ENCODE data around the gene SH3BP4.

GRCh38 chr2:234990300-234990699 is 38.5 kb downstream of the SH3BP4 start:
- TF ChIP-seq SIN3A (IDR thresholded peaks at IDR 0.05; ENCODE audit: borderline replicate concordance, insufficient read depth, low read length): no peak
- TF ChIP-seq POLR2AphosphoS5 (IDR thresholded peaks at IDR 0.05; ENCODE audit: low read depth, low read length): no peak
